Measurements from ENCODE around the gene SGIP1. TPM values are rescaled to one million over a fixed set of nuclear protein-coding genes. Genes with fewer than 3 reads are reported as not detected.

SGIP1 gene
- total RNA-seq, 3 donors from 2014 or later = 3.1 to 6.6 (median 3.5) TPM

DNA sequence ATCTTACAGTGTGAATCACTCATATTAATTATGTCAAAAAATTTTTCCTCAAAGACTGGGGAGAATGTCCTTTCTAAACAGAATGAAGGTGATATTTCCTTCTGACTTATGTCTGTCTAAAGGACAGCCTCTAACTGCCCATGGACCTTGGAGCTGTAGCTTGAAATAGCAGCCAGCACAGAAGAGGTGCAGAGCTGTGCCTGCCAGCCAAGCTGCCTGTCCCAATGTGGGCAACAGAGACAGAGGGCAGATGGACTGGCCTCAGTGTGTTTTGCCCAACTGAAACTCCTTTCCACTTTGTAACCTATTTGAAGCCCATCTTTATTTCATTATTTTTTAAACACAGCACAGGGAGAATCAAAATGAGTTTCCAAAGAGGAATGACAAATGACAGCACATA is 120.7 kb downstream of the SGIP1 start:
- intact Hi-C loops (cut with DNase I; ENCODE audit: low total_unique reads) = no loop called here
- H3K4me1 ChIP-seq = no peaks in the 10 kb centered on the region
- no peak for DNase-seq (ENCODE audit: low spot score in 2 of 2)
- TF ChIP-seq, protein P1, sequence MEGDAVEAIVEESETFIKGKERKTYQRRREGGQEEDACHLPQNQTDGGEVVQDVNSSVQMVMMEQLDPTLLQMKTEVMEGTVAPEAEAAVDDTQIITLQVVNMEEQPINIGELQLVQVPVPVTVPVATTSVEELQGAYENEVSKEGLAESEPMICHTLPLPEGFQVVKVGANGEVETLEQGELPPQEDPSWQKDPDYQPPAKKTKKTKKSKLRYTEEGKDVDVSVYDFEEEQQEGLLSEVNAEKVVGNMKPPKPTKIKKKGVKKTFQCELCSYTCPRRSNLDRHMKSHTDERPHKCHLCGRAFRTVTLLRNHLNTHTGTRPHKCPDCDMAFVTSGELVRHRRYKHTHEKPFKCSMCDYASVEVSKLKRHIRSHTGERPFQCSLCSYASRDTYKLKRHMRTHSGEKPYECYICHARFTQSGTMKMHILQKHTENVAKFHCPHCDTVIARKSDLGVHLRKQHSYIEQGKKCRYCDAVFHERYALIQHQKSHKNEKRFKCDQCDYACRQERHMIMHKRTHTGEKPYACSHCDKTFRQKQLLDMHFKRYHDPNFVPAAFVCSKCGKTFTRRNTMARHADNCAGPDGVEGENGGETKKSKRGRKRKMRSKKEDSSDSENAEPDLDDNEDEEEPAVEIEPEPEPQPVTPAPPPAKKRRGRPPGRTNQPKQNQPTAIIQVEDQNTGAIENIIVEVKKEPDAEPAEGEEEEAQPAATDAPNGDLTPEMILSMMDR (IDR thresholded peaks at IDR 0.05) = no peak
- TF ChIP-seq POLR2A (IDR thresholded peaks at IDR 0.05) = no peak
- no peak for TF ChIP-seq POLR2AphosphoS5 (IDR thresholded peaks at IDR 0.05)
- H3K36me3 ChIP-seq = no peaks in the 10 kb centered on the region
- H3K4me3 ChIP-seq = no peak overlapping the region
- no peak overlapping the region for H3K27ac ChIP-seq
- no peaks in the 10 kb centered on the region for H3K9me3 ChIP-seq
- no peaks in the 10 kb centered on the region for H3K27me3 ChIP-seq

DNA sequence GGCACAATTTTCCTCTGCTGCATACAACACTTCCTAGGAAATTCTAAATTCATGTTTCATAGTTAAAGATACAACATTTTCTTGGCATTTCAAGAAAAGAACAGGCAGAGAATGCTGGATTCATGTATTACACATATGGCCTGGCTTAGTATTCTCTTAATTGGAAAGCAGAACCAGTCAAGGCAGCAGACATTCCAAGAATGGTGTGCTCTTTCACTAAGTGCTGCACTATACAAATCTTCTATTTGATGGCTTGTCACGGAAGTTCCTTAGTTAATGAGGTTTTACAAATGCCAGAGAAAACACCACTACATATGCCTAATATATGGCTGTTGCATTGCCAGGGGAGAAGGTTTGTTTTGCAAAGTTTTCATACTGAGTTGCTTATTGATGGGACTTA is 137.5 kb downstream of the SGIP1 start:
- Histone ChIP-seq H3K36me3 (no peaks in the 10 kb centered on the region), H3K9me3 (no peaks in the 10 kb centered on the region), H3K4me1 (no peaks in the 10 kb centered on the region), H3K27ac (no peak overlapping the region), H3K4me3 (no peak overlapping the region), H3K27me3 (no peaks in the 10 kb centered on the region)
- DNase-seq (ENCODE audit: low spot score in 2 of 2) = no peak
- intact Hi-C loops (cut with DNase I; ENCODE audit: low total_unique reads) = no loop called here
- TF ChIP-seq, protein P1 (IDR thresholded peaks at IDR 0.05) = no peak
- TF ChIP-seq POLR2AphosphoS5 (IDR thresholded peaks at IDR 0.05) (no peak), POLR2A (IDR thresholded peaks at IDR 0.05) (no peak)

DNA sequence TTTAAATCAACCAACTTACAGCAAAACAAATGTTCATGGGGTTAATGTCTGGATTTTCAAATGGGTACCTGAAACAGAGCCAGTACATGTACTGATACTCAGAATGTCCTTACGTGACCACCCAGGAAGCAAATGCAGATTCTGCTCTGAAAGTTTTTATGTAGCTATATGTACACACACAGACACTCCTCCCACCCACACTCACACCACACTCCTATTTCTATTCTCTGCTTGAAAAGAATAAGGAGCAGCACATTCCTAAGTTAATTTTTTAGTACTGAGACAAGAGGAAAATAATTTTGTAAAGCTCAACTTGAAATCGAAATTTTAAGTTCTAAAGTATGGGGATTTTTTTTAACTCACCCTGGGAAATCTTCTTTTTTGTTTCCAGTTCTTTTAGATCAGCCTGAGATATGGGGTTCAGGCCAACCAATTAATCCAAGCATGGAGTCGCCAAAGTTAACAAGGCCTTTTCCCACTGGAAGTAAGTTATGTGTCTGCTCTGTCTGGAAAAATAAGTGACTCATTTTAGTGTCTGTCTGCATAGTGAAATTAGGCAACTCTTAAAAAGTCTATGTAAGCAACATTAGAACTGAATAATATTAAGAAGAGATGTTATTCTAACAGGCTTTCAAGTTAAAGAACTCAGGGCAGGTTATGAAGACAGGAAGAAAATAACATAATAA is 142.8 kb downstream of the SGIP1 start:
- Histone ChIP-seq H3K9me3 (no peaks in the 10 kb centered on the region), H3K27ac (peak overlapping the region in 1 of 2 donors; percentile 19), H3K36me3 (no peaks in the 10 kb centered on the region), H3K4me1 (no peaks in the 10 kb centered on the region), H3K27me3 (no peaks in the 10 kb centered on the region), H3K4me3 (no peak overlapping the region)
- intact Hi-C loops (cut with DNase I; ENCODE audit: low total_unique reads) = no loop called here
- DNase-seq (ENCODE audit: low spot score in 2 of 2) = no peak
- TF ChIP-seq POLR2AphosphoS5 (IDR thresholded peaks at IDR 0.05) (no peak), POLR2A (IDR thresholded peaks at IDR 0.05) (no peak)
- TF ChIP-seq, protein P1 (IDR thresholded peaks at IDR 0.05) = no peak

DNA sequence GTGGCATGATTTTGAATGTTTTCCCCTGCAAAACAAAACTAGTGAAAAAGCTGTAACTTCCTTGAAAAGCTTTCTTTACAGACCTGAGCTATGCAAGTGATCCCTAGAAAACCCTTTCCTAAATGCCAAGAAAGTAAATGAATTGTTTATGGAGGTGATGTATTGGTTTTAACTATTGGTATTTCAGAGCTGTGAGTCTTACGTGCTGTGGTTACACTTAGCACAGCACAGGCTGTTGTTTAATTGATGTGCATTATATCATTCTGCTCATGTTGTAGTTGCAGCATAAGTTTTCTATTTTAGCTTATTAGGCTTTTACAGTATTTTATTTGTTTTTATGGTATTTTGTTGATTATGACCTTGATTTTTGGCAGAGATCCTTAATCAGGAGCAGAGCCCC is 144.2 kb downstream of the SGIP1 start:
- intact Hi-C loops (cut with DNase I; ENCODE audit: low total_unique reads) = loop anchor here (2.0 kb wide), 1 partner anchor 19 kb away; no protein-coding TSS in a partner anchor
- no peak for DNase-seq (ENCODE audit: low spot score in 2 of 2)
- TF ChIP-seq, protein P1 (IDR thresholded peaks at IDR 0.05) = no peak
- TF ChIP-seq POLR2AphosphoS5 (IDR thresholded peaks at IDR 0.05) (no peak), POLR2A (IDR thresholded peaks at IDR 0.05) (no peak)
- Histone ChIP-seq H3K4me1 (no peaks in the 10 kb centered on the region), H3K9me3 (no peaks in the 10 kb centered on the region), H3K4me3 (no peak overlapping the region), H3K27ac (no peak overlapping the region), H3K36me3 (no peaks in the 10 kb centered on the region), H3K27me3 (no peaks in the 10 kb centered on the region)

DNA sequence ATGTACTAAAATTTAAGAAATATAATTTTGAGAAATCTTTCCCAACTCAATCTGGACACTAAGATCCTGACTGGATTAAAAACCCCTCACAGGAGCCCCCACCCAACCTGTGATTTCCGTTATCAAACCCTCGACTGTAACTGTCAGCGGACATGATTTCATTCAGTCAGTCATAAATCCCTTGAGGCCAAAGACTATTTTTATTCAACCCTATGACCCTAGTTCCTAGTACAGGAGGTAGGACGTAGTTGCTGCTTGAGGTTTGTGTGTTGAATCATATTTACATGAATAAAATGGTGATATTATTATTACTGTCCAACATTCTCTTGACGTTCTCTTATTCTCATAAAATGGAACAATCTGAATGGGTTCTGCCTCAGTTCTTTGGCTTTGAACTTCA is 145.2 kb downstream of the SGIP1 start:
- no peak for DNase-seq (ENCODE audit: low spot score in 2 of 2)
- Histone ChIP-seq H3K4me3 (no peak overlapping the region), H3K4me1 (no peaks in the 10 kb centered on the region), H3K27ac (no peak overlapping the region), H3K9me3 (no peaks in the 10 kb centered on the region), H3K36me3 (no peaks in the 10 kb centered on the region), H3K27me3 (no peaks in the 10 kb centered on the region)
- TF ChIP-seq POLR2AphosphoS5 (IDR thresholded peaks at IDR 0.05) (no peak), POLR2A (IDR thresholded peaks at IDR 0.05) (no peak)
- TF ChIP-seq, protein P1 (IDR thresholded peaks at IDR 0.05) = no peak
- intact Hi-C loops (cut with DNase I; ENCODE audit: low total_unique reads) = loop anchor here (2.0 kb wide), 1 partner anchor 18 kb away; no protein-coding TSS in a partner anchor
